ENCODE measurements around the gene CAAP1.

CAAP1 gene

DNA sequence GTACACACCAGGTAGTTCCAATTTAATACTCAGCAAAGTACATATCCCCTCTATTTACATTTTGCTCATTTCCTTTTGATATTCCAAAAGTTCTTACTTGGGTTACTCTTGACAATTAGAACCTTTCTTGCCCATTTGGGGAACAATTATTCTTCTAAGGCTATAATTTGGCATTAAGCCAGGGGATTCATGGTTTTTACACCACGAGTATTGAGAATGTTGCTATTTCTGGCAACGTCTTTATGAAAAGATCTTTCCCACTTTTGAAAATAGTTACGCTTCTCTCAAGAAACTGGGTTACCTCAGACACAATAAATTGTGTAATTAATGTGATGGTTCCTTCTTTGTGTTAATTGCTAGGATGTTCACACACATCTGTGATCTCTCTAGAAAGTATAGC lies 11.5 kb upstream of the CAAP1 start:
- no peak for DNase-seq
- TF ChIP-seq, protein P1, sequence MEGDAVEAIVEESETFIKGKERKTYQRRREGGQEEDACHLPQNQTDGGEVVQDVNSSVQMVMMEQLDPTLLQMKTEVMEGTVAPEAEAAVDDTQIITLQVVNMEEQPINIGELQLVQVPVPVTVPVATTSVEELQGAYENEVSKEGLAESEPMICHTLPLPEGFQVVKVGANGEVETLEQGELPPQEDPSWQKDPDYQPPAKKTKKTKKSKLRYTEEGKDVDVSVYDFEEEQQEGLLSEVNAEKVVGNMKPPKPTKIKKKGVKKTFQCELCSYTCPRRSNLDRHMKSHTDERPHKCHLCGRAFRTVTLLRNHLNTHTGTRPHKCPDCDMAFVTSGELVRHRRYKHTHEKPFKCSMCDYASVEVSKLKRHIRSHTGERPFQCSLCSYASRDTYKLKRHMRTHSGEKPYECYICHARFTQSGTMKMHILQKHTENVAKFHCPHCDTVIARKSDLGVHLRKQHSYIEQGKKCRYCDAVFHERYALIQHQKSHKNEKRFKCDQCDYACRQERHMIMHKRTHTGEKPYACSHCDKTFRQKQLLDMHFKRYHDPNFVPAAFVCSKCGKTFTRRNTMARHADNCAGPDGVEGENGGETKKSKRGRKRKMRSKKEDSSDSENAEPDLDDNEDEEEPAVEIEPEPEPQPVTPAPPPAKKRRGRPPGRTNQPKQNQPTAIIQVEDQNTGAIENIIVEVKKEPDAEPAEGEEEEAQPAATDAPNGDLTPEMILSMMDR (IDR thresholded peaks at IDR 0.05): no peak
- Histone ChIP-seq H3K9me3 (no peaks in the 10 kb centered on the region), H3K36me3 (peaks cover 34 to 40% (median 38%) of the 10 kb centered on the region in 3 donors), H3K4me1 (no peaks in the 10 kb centered on the region), H3K4me3 (no peak overlapping the region), H3K27me3 (no peaks in the 10 kb centered on the region), H3K27ac (no peak overlapping the region)
- intact Hi-C loops (cut with DNase I; ENCODE audit: low total_unique reads): no loop called here

DNA sequence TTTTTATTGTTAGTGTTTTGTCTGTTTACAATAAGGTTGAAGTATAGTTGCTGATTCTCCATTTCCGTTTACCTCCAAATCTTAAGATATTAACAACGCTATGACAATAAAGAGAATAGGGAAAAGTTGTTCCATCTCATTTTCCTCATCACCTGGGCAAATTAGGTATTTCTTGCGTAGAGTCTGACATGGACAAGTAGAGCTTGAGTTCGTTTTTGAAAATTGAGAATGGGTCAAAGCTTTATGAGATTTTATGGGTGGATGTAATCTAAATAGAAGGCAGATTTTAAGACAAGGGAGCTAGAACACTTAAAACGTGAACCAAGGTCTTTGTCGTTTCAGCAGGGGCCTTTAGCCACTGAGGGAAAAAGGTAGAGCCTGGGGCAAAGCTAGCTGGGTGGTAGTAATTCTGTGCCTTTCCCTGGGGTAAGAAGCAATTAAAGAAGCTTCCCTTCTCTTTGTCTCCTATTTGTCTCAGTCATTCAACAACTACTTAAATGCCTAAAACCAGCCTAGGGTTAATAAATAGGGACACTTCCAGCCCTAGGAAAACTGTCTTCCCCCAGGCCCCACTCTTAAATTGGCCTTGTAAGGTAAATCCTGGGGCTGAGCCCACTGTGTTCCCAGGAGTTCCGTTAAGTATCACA lies 551 bp upstream of the CAAP1 start:
- peak overlapping the region; percentile 97 to 98 for H3K27ac ChIP-seq
- no peaks in the 10 kb centered on the region for H3K27me3 ChIP-seq
- peak overlapping the region; percentile 97 to 100 for H3K4me3 ChIP-seq
- no peak for DNase-seq
- TF ChIP-seq, protein P1 (IDR thresholded peaks at IDR 0.05): no peak
- no peaks in the 10 kb centered on the region for H3K9me3 ChIP-seq
- intact Hi-C loops (cut with DNase I; ENCODE audit: low total_unique reads): loop anchor here (5.0 kb wide), 1 partner anchor 64 kb away; the partner anchor contains the start of gene IFT74
- H3K36me3 ChIP-seq: no peaks in the 10 kb centered on the region
- peaks cover 0 to 24% (median 15%) of the 10 kb centered on the region in 4 donors for H3K4me1 ChIP-seq

DNA sequence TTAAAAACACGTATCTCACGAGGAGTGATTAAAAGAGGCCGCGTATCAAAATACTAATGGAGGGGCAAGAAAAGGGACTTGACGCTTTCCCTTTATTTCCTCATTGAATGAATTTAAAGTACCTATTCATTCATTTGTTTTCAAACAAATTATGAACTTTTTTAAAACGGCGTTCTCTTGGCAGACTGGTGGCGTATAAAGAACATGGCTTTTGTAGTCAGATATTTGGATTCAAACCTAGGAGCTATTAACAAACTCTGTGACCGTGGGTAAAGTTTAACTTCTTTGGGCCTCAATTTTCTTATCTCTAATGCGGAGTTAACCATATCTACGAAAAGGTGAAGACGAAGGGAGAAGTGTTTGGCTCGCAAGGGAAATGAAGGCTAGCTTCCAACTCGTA lies 876 bp downstream of the CAAP1 start:
- no peak for DNase-seq
- Histone ChIP-seq H3K36me3 (peaks cover 0 to 5% (median 0%) of the 10 kb centered on the region in 3 donors), H3K9me3 (no peaks in the 10 kb centered on the region), H3K27me3 (no peaks in the 10 kb centered on the region), H3K4me1 (peaks cover 0 to 24% (median 15%) of the 10 kb centered on the region in 4 donors), H3K27ac (peak overlapping the region; percentile 97 to 98), H3K4me3 (peak overlapping the region; percentile 97 to 100)
- TF ChIP-seq, protein P1 (IDR thresholded peaks at IDR 0.05): no peak
- intact Hi-C loops (cut with DNase I; ENCODE audit: low total_unique reads): loop anchor here (5.0 kb wide), 1 partner anchor 66 kb away; the partner anchor contains the start of gene IFT74

DNA sequence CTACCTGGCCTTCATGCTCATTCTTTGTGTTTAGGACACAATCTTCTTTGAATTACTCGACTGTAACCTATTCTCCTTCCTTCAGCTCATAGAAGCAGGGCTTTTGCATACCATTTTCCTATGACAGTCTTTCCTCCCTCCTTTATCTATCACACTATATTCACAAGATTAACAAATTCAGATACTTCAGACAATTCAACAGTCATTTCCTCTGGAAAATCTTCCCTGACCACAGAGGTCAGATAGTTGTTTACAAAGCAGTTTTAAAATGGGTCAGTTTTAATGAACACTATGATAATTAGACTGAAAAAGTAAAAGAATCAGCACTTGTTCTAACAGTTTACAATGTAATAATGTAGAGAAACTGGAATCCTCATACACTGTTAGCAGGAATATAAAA lies 4.3 kb downstream of the CAAP1 start:
- H3K4me3 ChIP-seq: no peak overlapping the region
- no peak overlapping the region for H3K27ac ChIP-seq
- H3K27me3 ChIP-seq: no peaks in the 10 kb centered on the region
- H3K9me3 ChIP-seq: no peaks in the 10 kb centered on the region
- H3K36me3 ChIP-seq: peaks cover 0 to 17% (median 0%) of the 10 kb centered on the region in 3 donors
- peaks cover 0 to 23% (median 15%) of the 10 kb centered on the region in 4 donors for H3K4me1 ChIP-seq
- intact Hi-C loops (cut with DNase I; ENCODE audit: low total_unique reads): no loop called here
- no peak for DNase-seq
- TF ChIP-seq, protein P1 (IDR thresholded peaks at IDR 0.05): no peak

DNA sequence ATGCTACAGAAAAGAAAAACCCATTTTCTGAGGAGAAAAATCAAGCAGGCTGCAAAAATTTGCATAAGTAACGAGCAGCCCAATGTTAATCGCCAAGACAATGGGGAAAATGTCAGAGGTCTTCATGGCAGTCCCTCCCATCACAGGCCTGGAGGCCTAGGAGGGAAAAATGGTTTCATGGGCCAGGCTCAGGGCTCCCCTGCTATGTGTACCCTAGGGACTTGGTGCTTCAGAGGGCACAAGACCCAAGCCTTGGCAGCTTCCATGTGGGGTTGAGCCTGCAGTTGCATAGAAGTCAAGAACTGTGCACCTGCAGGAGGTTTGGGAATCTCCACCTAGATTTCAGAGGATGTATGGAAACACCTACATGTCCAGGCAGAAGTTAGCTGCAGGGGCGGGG lies 10.4 kb downstream of the CAAP1 start:
- intact Hi-C loops (cut with DNase I; ENCODE audit: low total_unique reads): no loop called here
- TF ChIP-seq, protein P1 (IDR thresholded peaks at IDR 0.05): no peak
- Histone ChIP-seq H3K4me1 (no peaks in the 10 kb centered on the region), H3K27ac (no peak overlapping the region), H3K36me3 (peaks cover 23 to 60% (median 43%) of the 10 kb centered on the region in 3 donors), H3K9me3 (no peaks in the 10 kb centered on the region), H3K27me3 (no peaks in the 10 kb centered on the region), H3K4me3 (no peak overlapping the region)
- no peak for DNase-seq

All from tibial artery (tissue), 4 donors.